K562 (cell line): Measurements from ENCODE around the gene WDR45B. TPM values are rescaled to one million over a fixed set of nuclear protein-coding genes. Genes with fewer than 3 reads are reported as not detected.
A peak's percentile ranks its signal among the peaks of the same experiment; 100 is the strongest.

Experiments used
- ATAC-seq: fragments of 200-7000 bp; cut with Tn5 transposase; 3 replicates; pipeline ENCODE4 v1.9.1; 2020; ENCODE audit warnings: moderate library complexity
- BruUV-seq: library from RNA; stranded (reverse); fragments of 400-500 nt; replicated peaks from 2 replicates; lab custom pipeline; 2021; lab: Mats Ljungman, UMichigan
- CTCF ChIA-PET: fragments of 300-600 bp; formaldehyde crosslinking; extraction: SDS; loops from one replicate; lab custom pipeline; 2021; ENCODE audit warnings: low intra/inter-chr PET ratio; lab: Yijun Ruan, JAX
- POLR2A ChIA-PET: fragments of 300-600, 350-650 bp; sonication (Branson Sonifier 250); formaldehyde crosslinking; extraction: SDS; loops from one replicate; lab custom pipeline; 2021; ENCODE audit warnings: antibody characterized with exemption, inconsistent platforms; lab: Yijun Ruan, JAX
- DNase-seq, 4 experiments: peaks; one replicate each; pipeline versions ENCODE4 v3.0.0 to v3.0.0-alpha.2; 2011 to 2018; ENCODE audit warnings: low spot score in 3 of 4, mixed read lengths in 3 of 4; ENCODE audit errors: extremely low read depth in 1 of 4
- FAIRE-seq: peaks from 2 replicates; lab custom pipeline; 2011; peaks lifted over from hg19 to GRCh38; lab: Jason Lieb, UNC
- H2AFZ ChIP-seq: 2 replicates; pipeline ENCODE4 v1.6.0; 2011; ENCODE audit warnings: low read depth, low read length, control low read depth, inconsistent platforms
- H3K27ac ChIP-seq: fragments of 200-600 bp; 3 replicates; pipeline ENCODE4 v1.8.0; 2011; ENCODE audit warnings: low read depth, mild to moderate bottlenecking, control low read depth, inconsistent platforms, low read length, moderate library complexity, mixed read lengths; ENCODE audit errors: extremely low read depth
- H3K27me3 ChIP-seq, 2 experiments: fragments of 300-600 bp in 1 of 2; 2 replicates in 1 of 2; 3 replicates in 1 of 2; pipeline versions ENCODE4 v1.6.0 to v1.8.0; 2011; ENCODE audit warnings: inconsistent platforms in 2 of 2, low read length in 2 of 2, mild to moderate bottlenecking in 1 of 2, mixed read lengths in 1 of 2, moderate library complexity in 1 of 2; ENCODE audit not compliant: control insufficient read depth in 2 of 2, insufficient read depth in 2 of 2
- H3K36me3 ChIP-seq: fragments of 300-600 bp; 3 replicates; pipeline ENCODE4 v1.8.0; 2011; ENCODE audit warnings: mild to moderate bottlenecking, low read length, inconsistent platforms; ENCODE audit not compliant: control insufficient read depth, insufficient read depth
- H3K4me1 ChIP-seq, 2 experiments: fragments of 200-600 bp in 1 of 2; replicated peaks in 1 of 2; 2 replicates in 1 of 2; 3 replicates in 1 of 2; pipeline versions ENCODE4 v1.5.1 to v1.8.0; 2011; ENCODE audit warnings: inconsistent platforms in 2 of 2, low read length in 2 of 2, mild to moderate bottlenecking in 1 of 2, mixed read lengths in 1 of 2, moderate library complexity in 1 of 2; ENCODE audit not compliant: control insufficient read depth in 2 of 2, insufficient read depth in 2 of 2
- H3K4me2 ChIP-seq: 2 replicates; pipeline ENCODE4 v1.6.1; 2011; ENCODE audit warnings: low read length, control low read depth, inconsistent platforms, mixed read lengths; ENCODE audit not compliant: insufficient read depth
- H3K4me3 ChIP-seq: fragments of 200-600 bp; sonication (generic), shearing (Covaris generic); 2 replicates; pipeline ENCODE4 v1.5.1; 2016; ENCODE audit warnings: control low read depth, inconsistent platforms
- H3K79me2 ChIP-seq: fragments of 200-600 bp; 3 replicates; pipeline ENCODE4 v1.8.0; 2011; ENCODE audit warnings: low read length, inconsistent platforms; ENCODE audit not compliant: control insufficient read depth, insufficient read depth
- H3K9ac ChIP-seq, 2 experiments: 2 replicates each; pipeline versions ENCODE4 v1.6.0 to v1.6.1; 2011; ENCODE audit warnings: low read depth in 2 of 2, low read length in 2 of 2, control low read depth in 1 of 2, inconsistent platforms in 1 of 2, mild to moderate bottlenecking in 1 of 2, mixed read lengths in 1 of 2; ENCODE audit not compliant: insufficient read depth in 1 of 2
- H3K9me1 ChIP-seq: one replicate; pipeline ENCODE4 v1.6.0; 2011; ENCODE audit warnings: inconsistent platforms, mild to moderate bottlenecking, low read length, moderate library complexity; ENCODE audit not compliant: control insufficient read depth, insufficient read depth
- H3K9me3 ChIP-seq: replicated peaks from 2 replicates; pipeline ENCODE4 v1.5.1; 2011; ENCODE audit warnings: low read depth, low read length, inconsistent platforms; ENCODE audit not compliant: control insufficient read depth, insufficient read depth
- H4K20me1 ChIP-seq: replicated peaks from 2 replicates; pipeline ENCODE4 v1.6.1; 2011; ENCODE audit warnings: low read length, inconsistent platforms, mixed read lengths; ENCODE audit not compliant: control insufficient read depth, insufficient read depth
- ARNT ChIP-seq, 2 experiments: fragments of 450-650 bp; IDR thresholded peaks; 2 replicates each; pipeline ENCODE4 v1.6.1; 2016; ENCODE audit warnings: mild to moderate bottlenecking in 1 of 2
- BRCA1 ChIP-seq, 2 experiments: fragments of 450-650 bp in 1 of 2; sonication (generic) in 1 of 2; formaldehyde crosslinking in 1 of 2; IDR thresholded peaks; 2 replicates each; pipeline versions ENCODE4 v1.5.0 to v1.6.1; 2017 to 2020; ENCODE audit warnings: mild to moderate bottlenecking in 1 of 2, missing genetic modification reagents in 1 of 2
- GABPB1 ChIP-seq: sonication (generic); formaldehyde crosslinking; IDR thresholded peaks from 2 replicates; pipeline ENCODE4 v1.8.0; 2022; ENCODE audit warnings: mild to moderate bottlenecking, missing genetic modification reagents
- HNRNPUL1 ChIP-seq: fragments of 200-400 bp; formaldehyde crosslinking; IDR thresholded peaks from 2 replicates; pipeline ENCODE4 v1.6.1; 2017; ENCODE audit warnings: low read length
- KDM5B ChIP-seq: fragments of 200-600 bp; sonication (generic); IDR thresholded peaks from 2 replicates; pipeline ENCODE4 v1.6.1; 2012; ENCODE audit warnings: low read depth, mild to moderate bottlenecking, moderate library complexity, low read length, control low read depth, inconsistent platforms; ENCODE audit not compliant: insufficient replicate concordance
- LARP7 ChIP-seq: fragments of 450-650 bp; IDR thresholded peaks from 2 replicates; pipeline ENCODE4 v1.6.1; 2016
- SIN3A ChIP-seq, 2 experiments: fragments of 150-350 bp in 1 of 2; IDR thresholded peaks; 2 replicates each; pipeline ENCODE4 v1.6.1; 2011 to 2016; ENCODE audit warnings: borderline replicate concordance in 2 of 2, low read depth in 2 of 2, low read length in 2 of 2, mild to moderate bottlenecking in 2 of 2, moderate library complexity in 2 of 2; ENCODE audit not compliant: control insufficient read depth in 1 of 2
- SP1 ChIP-seq: sonication (generic); formaldehyde crosslinking; IDR thresholded peaks from 2 replicates; pipeline ENCODE4 v1.8.1; 2022; ENCODE audit warnings: mild to moderate bottlenecking, missing genetic modification reagents
- SRF ChIP-seq, 2 experiments: fragments of 250-450, 450-650 bp in 1 of 2; sonication (Bioruptor Pico) in 1 of 2; sonication (generic) in 1 of 2; formaldehyde crosslinking; IDR thresholded peaks; 2 replicates each; pipeline versions ENCODE4 v1.5.0 to v1.5.1; 2020 to 2022; ENCODE audit warnings: mild to moderate bottlenecking in 1 of 2, missing genetic modification reagents in 1 of 2
- TAF9B ChIP-seq: fragments of 450-650 bp; IDR thresholded peaks from 2 replicates; pipeline ENCODE4 v1.6.1; 2018; ENCODE audit warnings: mild to moderate bottlenecking; ENCODE audit not compliant: partially characterized antibody
- ZNF263 ChIP-seq: sonication (generic); formaldehyde crosslinking; IDR thresholded peaks from 2 replicates; pipeline ENCODE4 v1.8.0; 2022; ENCODE audit warnings: mild to moderate bottlenecking, missing genetic modification reagents, borderline replicate concordance
- WGBS: fragments of 100-300 bp; shearing (Covaris generic); methylation state at CpG from one replicate; pipeline ENCODE4 v1.1.6; 2016; ENCODE audit warnings: low coverage, mixed read lengths; ENCODE audit not compliant: insufficient coverage; ENCODE audit errors: missing lambda C conversion rate; 5-methylcytosine and 5-hydroxymethylcytosine counted together
- in situ Hi-C: fragments of 300-500 bp; cut with MboI; formaldehyde crosslinking; loops from 4 replicates; pipeline ENCODE4 v1.15.0; 2018; ENCODE audit warnings: inconsistent platforms, mixed read lengths
- intact Hi-C: fragments of 100-400 bp; cut with micrococcal nuclease; formaldehyde crosslinking; loops from 2 replicates; pipeline ENCODE4 v1.14.2; 2022
- polyA plus RNA-seq, 8 experiments: library from polyadenylated mRNA; depleted of rRNA in 4 of 8; stranded (reverse) in 5 of 8; unstranded in 3 of 8; fragments of >200 nt; fragmentation: Nextera tagmentation in 2 of 8; fragmentation: Illumina TruSeq in 1 of 8; extraction: Ambion mirVana in 2 of 8; extraction: Trizol in 1 of 8; gene quantifications; 2 replicates each; pipeline versions ENCODE4 v1.2.1 to v1.2.3, GENCODE V29; 2011 to 2014; ENCODE audit warnings: inconsistent platforms in 1 of 8, missing spikeins in 1 of 8
- total RNA-seq, 7 experiments: library from RNA; depleted of rRNA in 6 of 7; stranded (reverse); fragments of >200 nt in 6 of 7; fragmentation: Illumina TruSeq in 2 of 7; extraction: Trizol in 2 of 7; gene quantifications; 2 replicates each; pipeline versions ENCODE4 v1.2.1 to v1.2.3, GENCODE V29; 2011 to 2021; ENCODE audit warnings: low replicate concordance in 1 of 7
- TF ChIP-seq, protein P1 (sequence below): fragments of 450-650 bp; conservative IDR thresholded peaks from 2 replicates; pipeline ENCODE4 v1.6.1; 2016; ENCODE audit warnings: missing genetic modification characterization, low read depth, mild to moderate bottlenecking, control low read depth, missing compliant biosample characterization

The WDR45B gene
- total and polyA plus RNA-seq, 9 of the 15 experiments (the other 6 are each of a cell fraction or from before 2014, with no cell fraction given): 0.72 to 74.4 (median 35.9) TPM

DNA sequence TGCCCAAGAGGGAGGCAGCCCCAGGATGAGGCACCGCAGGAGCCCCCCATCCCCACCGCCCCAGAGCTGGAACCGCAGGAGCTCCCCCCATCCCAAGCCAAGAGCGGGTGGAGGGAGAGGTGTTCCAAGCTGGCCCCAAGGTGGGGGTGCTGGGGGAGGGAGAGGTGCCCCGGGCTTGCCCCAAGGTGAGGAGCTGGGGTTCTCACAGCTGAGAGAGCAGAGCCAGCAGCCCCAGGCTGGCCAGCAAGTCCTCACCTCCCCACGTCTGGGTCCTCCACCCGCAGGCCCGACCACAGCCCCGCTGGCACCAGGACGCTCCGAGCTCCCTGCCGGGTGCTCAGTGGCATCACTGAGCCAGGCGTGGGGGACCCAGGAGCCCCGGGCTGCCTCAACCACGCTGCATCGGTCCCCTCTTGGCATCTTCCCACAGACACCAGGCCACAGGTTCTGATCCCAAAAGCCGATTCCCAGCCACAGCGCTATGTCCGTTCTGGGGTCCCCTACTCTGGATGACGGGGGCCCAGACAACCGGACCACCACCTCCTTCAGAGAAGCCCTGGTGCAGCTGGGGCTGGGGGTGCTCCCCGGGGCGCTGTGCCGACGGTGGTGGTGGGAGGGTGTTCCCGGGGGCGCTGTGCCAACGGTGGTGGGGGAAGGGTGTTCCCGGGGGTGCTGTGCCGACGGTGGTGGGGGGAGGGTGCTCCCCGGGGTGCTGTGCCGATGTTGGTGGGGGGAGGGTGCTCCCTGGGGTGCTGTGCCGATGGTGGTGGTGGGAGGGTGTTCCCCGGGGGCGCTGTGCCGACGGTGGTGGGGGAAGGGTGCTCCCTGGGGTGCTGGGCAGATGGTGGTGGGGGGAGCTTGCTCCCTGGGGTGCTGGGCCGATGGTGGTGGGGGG is 15.4 kb upstream of the WDR45B start:
- BruUV-seq: no TSS peak
- TF ChIP-seq ZNF263 (CRISPR knock-in tag) (0 out of 2 replicates have a peak, but pooled peaks have one; percentile 38), TAF9B (no peak), ARNT (IDR thresholded peaks at IDR 0.05) (no peak)
- FAIRE-seq (no peak), DNase-seq (no peak), ATAC-seq (no peak)
- Histone ChIP-seq H3K4me3 (no peak overlapping the region), H4K20me1 (no peaks in the 10 kb centered on the region), H3K27ac (no peak overlapping the region), H3K9me1 (no peaks in the 10 kb centered on the region), H2AFZ (no peak overlapping the region), H3K4me2 (no peak overlapping the region), H3K4me1 (peaks cover under 1 to 51% of the 10 kb centered on the region in 2 experiments; a peak in 2 of 5 replicates), H3K79me2 (no peaks in the 10 kb centered on the region), H3K9ac (no peak overlapping the region), H3K36me3 (no peaks in the 10 kb centered on the region), H3K27me3 (peaks cover 6 to 50% of the 10 kb centered on the region in 2 experiments; a peak in 3 of 5 replicates), H3K9me3 (peaks cover 10% of the 10 kb centered on the region)
- ChIA-PET CTCF (no interaction called here), POLR2A (no interaction called here)
- in situ Hi-C loops: no loop called here
- intact Hi-C loops: no loop called here
- WGBS: 35% methylated on average over 19 of the region's 39 CpGs

DNA sequence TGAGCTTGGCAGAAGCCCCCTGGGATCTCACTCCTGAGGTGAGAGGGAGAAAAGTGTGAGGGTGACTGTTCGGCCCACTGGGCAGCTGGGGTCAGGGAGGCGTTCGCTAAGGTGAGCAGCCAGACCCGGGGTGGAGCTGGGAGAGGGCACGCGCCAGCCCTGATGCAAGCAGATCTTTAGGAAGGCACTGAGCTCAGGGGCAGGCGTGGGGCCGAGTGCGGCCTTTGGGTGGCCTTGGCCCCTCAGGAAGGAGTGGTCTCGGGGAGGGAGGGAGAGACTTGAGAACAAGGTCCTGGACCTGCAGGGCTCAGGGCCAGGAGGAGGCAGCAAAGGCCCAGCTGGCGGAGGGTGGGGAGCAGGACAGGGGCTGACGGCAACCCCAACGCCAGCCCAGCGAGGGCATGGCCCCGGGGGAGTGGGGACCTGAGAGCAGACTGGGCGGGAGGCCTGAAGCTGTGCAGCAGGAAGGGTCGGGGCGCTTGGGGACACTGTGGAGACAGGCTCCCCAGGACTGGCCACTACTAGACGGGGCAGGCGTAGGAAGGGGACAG is 14.5 kb upstream of the WDR45B start:
- Histone ChIP-seq H3K79me2 (no peaks in the 10 kb centered on the region), H3K9me3 (peaks cover 10% of the 10 kb centered on the region), H3K4me3 (no peak overlapping the region), H2AFZ (no peak overlapping the region), H3K27ac (no peak overlapping the region), H3K27me3 (peaks cover 6 to 45% of the 10 kb centered on the region in 2 experiments; a peak in 3 of 5 replicates), H4K20me1 (no peaks in the 10 kb centered on the region), H3K9ac (peak overlapping the region in 1 of 2 experiments; percentile 45; a peak in 1 of 4 replicates), H3K4me1 (peaks cover 0 to 49% of the 10 kb centered on the region in 2 experiments; a peak in 2 of 5 replicates), H3K36me3 (no peaks in the 10 kb centered on the region), H3K4me2 (no peak overlapping the region), H3K9me1 (no peaks in the 10 kb centered on the region)
- ATAC-seq (no peak; the same call in 2 of the 3 replicates), DNase-seq (no peak), FAIRE-seq (no peak)
- in situ Hi-C loops: no loop called here
- no TSS peak for BruUV-seq
- 33% methylated on average over 17 of the region's 20 CpGs for WGBS
- POLR2A ChIA-PET: no interaction called here
- intact Hi-C loops: no loop called here
- CTCF ChIA-PET: no interaction called here
- TF ChIP-seq, protein P1, sequence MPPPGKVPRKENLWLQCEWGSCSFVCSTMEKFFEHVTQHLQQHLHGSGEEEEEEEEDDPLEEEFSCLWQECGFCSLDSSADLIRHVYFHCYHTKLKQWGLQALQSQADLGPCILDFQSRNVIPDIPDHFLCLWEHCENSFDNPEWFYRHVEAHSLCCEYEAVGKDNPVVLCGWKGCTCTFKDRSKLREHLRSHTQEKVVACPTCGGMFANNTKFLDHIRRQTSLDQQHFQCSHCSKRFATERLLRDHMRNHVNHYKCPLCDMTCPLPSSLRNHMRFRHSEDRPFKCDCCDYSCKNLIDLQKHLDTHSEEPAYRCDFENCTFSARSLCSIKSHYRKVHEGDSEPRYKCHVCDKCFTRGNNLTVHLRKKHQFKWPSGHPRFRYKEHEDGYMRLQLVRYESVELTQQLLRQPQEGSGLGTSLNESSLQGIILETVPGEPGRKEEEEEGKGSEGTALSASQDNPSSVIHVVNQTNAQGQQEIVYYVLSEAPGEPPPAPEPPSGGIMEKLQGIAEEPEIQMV (tag): no peak
- no peak for TF ChIP-seq SIN3A (IDR thresholded peaks at IDR 0.05; ENCODE audit: borderline replicate concordance in 2 of 2, control insufficient read depth in 1 of 2, low read depth in 2 of 2, low read length in 2 of 2)
- TF ChIP-seq SRF (CRISPR knock-in tag; IDR thresholded peaks at IDR 0.05): no peak
- TF ChIP-seq GABPB1 (CRISPR knock-in tag): no peak
- no peak for TF ChIP-seq SP1 (CRISPR knock-in tag)
- no peak for TF ChIP-seq KDM5B
- TF ChIP-seq BRCA1 (IDR thresholded peaks at IDR 0.05): no peak
- no peak for TF ChIP-seq BRCA1 (CRISPR knock-in tag; IDR thresholded peaks at IDR 0.05)
- TF ChIP-seq HNRNPUL1: no peak
- no peak for TF ChIP-seq LARP7
